GM12864 (cell line): ENCODE measurements around the gene GPR12.

Experiments used
- DNase-seq: peaks from one replicate; pipeline ENCODE4 v3.0.0-alpha.2; 2011; ENCODE audit warnings: low read depth
- H3K4me3 ChIP-seq: 2 replicates; pipeline ENCODE4 v1.5.1; 2011; ENCODE audit warnings: mild to moderate bottlenecking, low read depth, low read length, control low read depth
- TF ChIP-seq, protein P1 (sequence below): IDR thresholded peaks from 2 replicates; pipeline ENCODE4 v1.5.1; 2011; ENCODE audit warnings: low read depth, mild to moderate bottlenecking, moderate library complexity, low read length, control low read depth, inconsistent platforms; ENCODE audit errors: missing control alignments

Gene GPR12

DNA sequence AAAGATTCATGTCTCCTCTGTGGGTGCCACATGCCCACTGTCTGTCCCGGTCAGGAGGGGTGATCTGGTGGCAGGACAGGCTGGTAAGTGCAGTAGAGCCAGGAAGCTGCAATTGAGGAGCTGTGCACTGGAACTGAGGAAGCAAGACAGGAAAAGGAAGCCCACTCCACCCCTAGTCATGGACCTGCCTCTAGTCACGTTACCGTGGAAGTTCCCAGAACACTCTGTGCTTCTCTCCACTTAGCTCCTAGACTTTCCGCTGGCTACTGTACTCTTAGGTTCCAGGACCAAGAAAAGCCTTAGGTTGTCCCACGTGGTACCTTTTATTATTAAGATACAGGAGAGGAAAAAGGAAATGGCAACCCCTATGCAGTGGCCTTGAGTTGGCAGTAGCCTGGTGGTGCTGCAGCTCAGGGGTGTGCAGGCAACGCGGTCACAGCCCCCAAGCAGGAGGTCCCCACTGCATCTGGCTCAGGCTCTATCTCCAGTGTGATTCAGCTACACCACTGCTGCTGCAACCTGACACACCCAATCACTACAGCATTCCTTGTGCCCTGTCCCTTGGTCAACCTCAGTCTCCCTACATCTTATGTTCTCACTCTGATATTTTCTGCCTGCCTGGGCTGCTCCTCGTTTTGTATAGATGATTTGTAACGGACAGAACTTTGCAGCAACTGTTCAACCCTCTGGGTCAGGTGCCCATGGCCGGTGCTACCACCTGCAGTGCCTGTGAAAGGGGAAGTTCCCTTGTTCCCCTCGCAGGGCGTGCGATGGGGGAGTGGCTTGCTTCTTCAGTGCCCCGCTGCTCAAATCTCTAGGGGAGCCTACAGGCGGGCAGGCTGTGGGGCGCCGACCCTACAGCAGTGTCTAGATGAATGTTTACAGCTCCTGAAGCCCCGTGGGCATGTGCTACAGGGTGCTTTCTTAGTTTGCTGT is 24.4 kb upstream of the GPR12 start:
- peak overlapping the region; percentile 36; the same call in 1 of the 2 replicates for H3K4me3 ChIP-seq
- DNase-seq, result no peak
- TF ChIP-seq, protein P1, sequence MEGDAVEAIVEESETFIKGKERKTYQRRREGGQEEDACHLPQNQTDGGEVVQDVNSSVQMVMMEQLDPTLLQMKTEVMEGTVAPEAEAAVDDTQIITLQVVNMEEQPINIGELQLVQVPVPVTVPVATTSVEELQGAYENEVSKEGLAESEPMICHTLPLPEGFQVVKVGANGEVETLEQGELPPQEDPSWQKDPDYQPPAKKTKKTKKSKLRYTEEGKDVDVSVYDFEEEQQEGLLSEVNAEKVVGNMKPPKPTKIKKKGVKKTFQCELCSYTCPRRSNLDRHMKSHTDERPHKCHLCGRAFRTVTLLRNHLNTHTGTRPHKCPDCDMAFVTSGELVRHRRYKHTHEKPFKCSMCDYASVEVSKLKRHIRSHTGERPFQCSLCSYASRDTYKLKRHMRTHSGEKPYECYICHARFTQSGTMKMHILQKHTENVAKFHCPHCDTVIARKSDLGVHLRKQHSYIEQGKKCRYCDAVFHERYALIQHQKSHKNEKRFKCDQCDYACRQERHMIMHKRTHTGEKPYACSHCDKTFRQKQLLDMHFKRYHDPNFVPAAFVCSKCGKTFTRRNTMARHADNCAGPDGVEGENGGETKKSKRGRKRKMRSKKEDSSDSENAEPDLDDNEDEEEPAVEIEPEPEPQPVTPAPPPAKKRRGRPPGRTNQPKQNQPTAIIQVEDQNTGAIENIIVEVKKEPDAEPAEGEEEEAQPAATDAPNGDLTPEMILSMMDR, result no peak

DNA sequence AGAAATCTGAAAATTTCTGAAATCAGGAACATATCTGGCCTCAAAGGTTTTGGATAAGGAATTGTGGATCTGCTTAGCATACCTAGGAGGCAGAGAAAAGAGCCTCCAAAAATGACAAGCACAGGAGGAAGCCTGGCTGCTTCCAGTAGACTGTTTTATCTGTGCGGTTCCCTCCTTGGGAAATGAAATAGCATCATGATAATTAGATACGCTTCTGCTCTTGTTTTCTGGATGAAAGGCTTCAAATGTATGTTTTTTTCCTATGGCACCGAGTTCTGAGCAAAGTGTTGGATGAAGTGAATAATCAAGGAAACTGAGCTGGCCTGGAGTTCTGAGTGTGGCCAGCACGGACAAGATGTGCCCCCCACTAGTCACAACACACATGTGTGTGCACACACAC is 19.8 kb upstream of the GPR12 start:
- DNase-seq, result no peak
- no peak overlapping the region for H3K4me3 ChIP-seq
- TF ChIP-seq, protein P1, result no peak

DNA sequence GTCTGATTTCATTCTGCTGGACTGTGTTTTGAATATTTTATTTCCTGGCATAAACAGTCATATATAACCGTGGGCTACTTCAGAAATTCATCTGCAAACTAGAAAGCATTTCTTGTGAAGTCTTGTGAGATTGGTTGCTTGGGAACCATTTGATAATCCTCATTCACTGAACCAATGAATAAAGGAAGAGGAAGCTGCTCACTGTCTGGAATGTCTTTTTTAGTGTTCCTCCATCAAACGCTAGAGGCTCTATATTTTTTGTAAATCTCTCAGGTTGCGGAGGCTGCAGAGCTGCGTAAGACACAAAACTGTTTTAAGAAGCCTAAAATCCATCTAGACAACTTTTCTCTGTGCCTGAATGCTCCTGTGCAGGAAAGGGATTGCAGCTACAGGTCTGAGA is 18.7 kb upstream of the GPR12 start:
- TF ChIP-seq, protein P1, result no peak
- DNase-seq, result no peak
- H3K4me3 ChIP-seq, result no peak overlapping the region

DNA sequence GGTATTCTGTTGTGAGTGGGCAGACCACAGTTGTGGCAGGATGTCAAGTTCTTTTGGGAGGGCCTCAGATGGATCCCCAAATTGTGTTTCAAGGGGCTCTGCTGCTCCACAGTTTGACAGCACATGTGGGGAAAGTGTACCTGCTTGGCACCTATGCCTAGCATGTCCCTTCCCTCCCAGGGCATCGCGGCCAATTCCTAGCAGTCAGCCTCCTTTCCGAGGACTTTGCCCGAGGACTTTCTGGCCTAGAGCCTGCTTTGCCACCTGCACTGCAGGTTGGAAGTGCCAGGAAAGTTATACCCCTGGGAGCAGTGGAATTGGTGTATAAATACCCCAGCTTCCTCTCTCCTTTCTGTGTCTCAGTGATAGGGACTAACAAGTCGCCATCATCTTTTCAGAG is 11.9 kb upstream of the GPR12 start:
- no peak overlapping the region for H3K4me3 ChIP-seq
- no peak for DNase-seq
- TF ChIP-seq, protein P1, result no peak

DNA sequence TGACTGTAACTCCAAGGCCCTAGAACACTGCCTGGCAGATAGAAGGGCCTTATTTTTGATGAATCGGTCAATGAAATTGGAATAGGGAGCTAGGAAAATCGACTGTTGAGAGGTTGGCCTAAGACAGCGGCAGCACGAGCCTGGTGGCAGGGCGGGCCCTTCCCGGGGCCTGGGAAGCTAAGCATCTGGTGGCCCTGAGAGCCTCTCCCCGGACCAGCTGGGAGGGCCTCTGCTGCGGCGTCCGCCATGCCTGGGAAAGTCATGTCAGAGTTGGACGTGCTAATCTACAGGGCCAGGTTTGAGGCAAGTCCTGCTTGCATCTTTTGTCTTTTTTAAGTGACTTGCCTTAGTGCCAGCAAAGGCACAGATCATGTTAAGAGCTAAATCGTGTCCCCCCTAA is 11.2 kb upstream of the GPR12 start:
- H3K4me3 ChIP-seq, result no peak overlapping the region
- DNase-seq, result no peak
- TF ChIP-seq, protein P1, result no peak

DNA sequence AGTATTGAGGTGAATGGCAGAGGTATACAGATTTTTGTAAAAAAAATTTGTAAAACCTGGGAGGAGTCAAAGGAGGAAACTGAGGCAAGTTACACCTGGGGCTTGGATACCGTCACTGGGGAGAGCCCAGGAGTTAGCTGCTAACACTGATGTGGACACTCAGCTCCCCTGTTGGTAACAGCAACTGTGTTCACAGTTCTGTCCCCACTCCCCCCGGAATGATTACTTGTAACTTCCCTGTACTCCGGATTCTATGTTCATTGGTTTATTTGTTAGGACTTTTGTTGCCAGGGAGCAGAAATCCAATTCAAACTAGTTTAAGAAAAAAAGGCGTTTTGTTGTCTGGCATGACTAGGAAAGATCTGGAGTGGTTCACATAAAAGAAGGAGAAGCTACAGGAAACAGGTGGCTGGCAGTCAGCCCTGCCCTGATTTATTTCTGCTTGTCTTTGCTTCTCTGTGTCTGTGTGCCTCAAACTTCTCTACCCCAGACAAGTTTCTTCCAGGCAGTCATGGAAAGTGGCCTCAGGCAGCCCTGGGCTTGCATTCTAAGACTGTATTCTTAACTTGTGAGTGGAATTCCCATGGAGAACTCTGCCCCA is 2.3 kb upstream of the GPR12 start:
- DNase-seq, result no peak
- TF ChIP-seq, protein P1, result no peak
- no peak overlapping the region for H3K4me3 ChIP-seq
